ENCODE measurements around the gene GNAQ.

The GNAQ gene

GRCh38 chr9:77952635-77953328 is 78.8 kb downstream of the GNAQ start:
- H3K27me3 ChIP-seq (replicated peaks): no peaks in the 10 kb centered on the region
- H3K36me3 ChIP-seq (replicated peaks): no peaks in the 10 kb centered on the region
- TF ChIP-seq CTCF (IDR thresholded peaks at IDR 0.05; ENCODE audit: low read depth, low read length, missing control alignments): no peak
- in situ Hi-C loops (cut with HindIII; ENCODE audit: low pct_ligation_motif_present, low sequenced_read_pairs): no loop called here
- DNase-seq: peak; percentile 7
- H3K4me3 ChIP-seq (ENCODE audit: low read depth, low read length): no peak overlapping the region
- peak overlapping the region; percentile 32 for H3K27ac ChIP-seq

- Histone ChIP-seq H3K4me3 (ENCODE audit: low read depth, low read length) (no peak overlapping the region), H3K27me3 (replicated peaks) (no peaks in the 10 kb centered on the region), H3K27ac (no peak overlapping the region), H3K36me3 (replicated peaks) (no peaks in the 10 kb centered on the region)
- DNase-seq: no peak
- in situ Hi-C loops (cut with HindIII; ENCODE audit: low pct_ligation_motif_present, low sequenced_read_pairs): no loop called here
- TF ChIP-seq CTCF (IDR thresholded peaks at IDR 0.05; ENCODE audit: low read depth, low read length, missing control alignments): no peak
Measured at GRCh38 chr9:77951369-77951768, 80.2 kb downstream of the GNAQ start.

- H3K27ac ChIP-seq: no peak overlapping the region
- H3K36me3 ChIP-seq (replicated peaks): no peaks in the 10 kb centered on the region
- no peak for TF ChIP-seq CTCF (IDR thresholded peaks at IDR 0.05; ENCODE audit: low read depth, low read length, missing control alignments)
- H3K4me3 ChIP-seq (ENCODE audit: low read depth, low read length): no peak overlapping the region
- H3K27me3 ChIP-seq (replicated peaks): no peaks in the 10 kb centered on the region
- DNase-seq: no peak
- in situ Hi-C loops (cut with HindIII; ENCODE audit: low pct_ligation_motif_present, low sequenced_read_pairs): no loop called here
Measured at GRCh38 chr9:77949751-77950436, 81.7 kb downstream of the GNAQ start.

- no peak for TF ChIP-seq CTCF (IDR thresholded peaks at IDR 0.05; ENCODE audit: low read depth, low read length, missing control alignments)
- Histone ChIP-seq H3K36me3 (replicated peaks) (no peaks in the 10 kb centered on the region), H3K27me3 (replicated peaks) (no peaks in the 10 kb centered on the region), H3K4me3 (ENCODE audit: low read depth, low read length) (no peak overlapping the region), H3K27ac (no peak overlapping the region)
- in situ Hi-C loops (cut with HindIII; ENCODE audit: low pct_ligation_motif_present, low sequenced_read_pairs): no loop called here
- DNase-seq: no peak
Measured at GRCh38 chr9:77947651-77948050, 84.0 kb downstream of the GNAQ start.

GRCh38 chr9:77946969-77947620 is 84.5 kb downstream of the GNAQ start:
- TF ChIP-seq CTCF (IDR thresholded peaks at IDR 0.05; ENCODE audit: low read depth, low read length, missing control alignments): no peak
- Histone ChIP-seq H3K4me3 (ENCODE audit: low read depth, low read length) (no peak overlapping the region), H3K36me3 (replicated peaks) (no peaks in the 10 kb centered on the region), H3K27ac (no peak overlapping the region), H3K27me3 (replicated peaks) (no peaks in the 10 kb centered on the region)
- DNase-seq: no peak
- in situ Hi-C loops (cut with HindIII; ENCODE audit: low pct_ligation_motif_present, low sequenced_read_pairs): no loop called here
